Measurements from ENCODE around the gene HMCN1. TPM values are rescaled to one million over a fixed set of nuclear protein-coding genes. Genes with fewer than 3 reads are reported as not detected.
A peak's percentile ranks its signal among the peaks of the same experiment; 100 is the strongest.
"Not testable (repeated sequence)": the region's sequence is repeated elsewhere in the genome, so short reads cannot be mapped to it uniquely, and the experiment has no call there.

The HMCN1 gene
- total RNA-seq, 1 experiment from 2014 or later = 0.12 TPM

GRCh38 chr1:186178426-186179043, 444.3 kb downstream of the HMCN1 start:
- Mint-ChIP-seq H3K27me3 (ENCODE audit: insufficient read depth, unreplicated experiment) (no peaks in the 10 kb centered on the region), H3K27ac (ENCODE audit: low read depth, unreplicated experiment) (peak overlapping the region; percentile 9), H3K36me3 (ENCODE audit: insufficient read depth, unreplicated experiment) (no peaks in the 10 kb centered on the region), H3K4me1 (ENCODE audit: insufficient read depth, unreplicated experiment) (peaks cover 29% of the 10 kb centered on the region), H3K9me3 (ENCODE audit: unreplicated experiment) (no peaks in the 10 kb centered on the region), H3K4me3 (ENCODE audit: unreplicated experiment) (no peak overlapping the region)
- peak; percentile 82 for DNase-seq (ENCODE audit: unreplicated experiment)
- TF ChIP-seq CTCF (IDR thresholded peaks at IDR 0.05; ENCODE audit: unreplicated experiment) = no peak
- CTCF ChIA-PET = interaction anchor here (0.6 to 1.7 kb wide), 8 partner anchors 11 to 1362 kb away, joined by 3 to 5 read pairs (median 3); no protein-coding TSS in a partner anchor
- BruUV-seq (replicated peaks) = no TSS peak
- intact Hi-C loops (cut with micrococcal nuclease) = no loop called here
- POLR2A ChIA-PET = interaction anchor here (0.5 to 3.4 kb wide), 5 partner anchors 11 to 365 kb away, joined by 3 to 24 read pairs (median 6); no protein-coding TSS in a partner anchor

DNA sequence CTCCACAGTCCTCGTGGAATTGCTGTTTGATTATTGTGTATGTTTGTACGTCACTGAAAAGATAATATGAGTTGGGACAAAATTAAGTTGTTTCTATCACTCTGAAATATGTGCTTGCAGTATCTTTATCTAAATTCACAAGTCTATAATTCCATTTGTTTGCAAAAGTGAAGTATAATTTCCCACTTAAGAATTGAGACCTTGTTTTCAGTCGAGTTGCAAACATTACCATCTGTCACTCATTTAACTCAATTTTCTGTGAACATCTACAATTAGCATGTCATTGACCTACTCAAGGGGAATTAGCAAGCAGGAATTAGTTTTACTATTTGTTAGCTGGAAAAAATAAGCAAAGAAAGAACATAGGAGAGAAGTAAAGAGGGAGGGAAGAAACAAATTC, 445.0 kb downstream of the HMCN1 start:
- BruUV-seq (replicated peaks) = no TSS peak
- Mint-ChIP-seq H3K4me1 (ENCODE audit: insufficient read depth, unreplicated experiment) (peaks cover 36% of the 10 kb centered on the region), H3K36me3 (ENCODE audit: insufficient read depth, unreplicated experiment) (no peaks in the 10 kb centered on the region), H3K27me3 (ENCODE audit: insufficient read depth, unreplicated experiment) (no peaks in the 10 kb centered on the region), H3K27ac (ENCODE audit: low read depth, unreplicated experiment) (no peak overlapping the region), H3K4me3 (ENCODE audit: unreplicated experiment) (no peak overlapping the region), H3K9me3 (ENCODE audit: unreplicated experiment) (no peaks in the 10 kb centered on the region)
- DNase-seq (ENCODE audit: unreplicated experiment) = no peak
- intact Hi-C loops (cut with micrococcal nuclease) = no loop called here
- no peak for TF ChIP-seq CTCF (IDR thresholded peaks at IDR 0.05; ENCODE audit: unreplicated experiment)
- ChIA-PET CTCF (interaction anchor here (0.6 to 1.7 kb wide), 2 partner anchors 12 to 34 kb away, joined by 3 to 5 read pairs; no protein-coding TSS in a partner anchor), POLR2A (interaction anchor here (1.1 to 3.4 kb wide), 3 partner anchors 10 to 365 kb away, joined by 6 to 24 read pairs (median 6); no protein-coding TSS in a partner anchor)

DNA sequence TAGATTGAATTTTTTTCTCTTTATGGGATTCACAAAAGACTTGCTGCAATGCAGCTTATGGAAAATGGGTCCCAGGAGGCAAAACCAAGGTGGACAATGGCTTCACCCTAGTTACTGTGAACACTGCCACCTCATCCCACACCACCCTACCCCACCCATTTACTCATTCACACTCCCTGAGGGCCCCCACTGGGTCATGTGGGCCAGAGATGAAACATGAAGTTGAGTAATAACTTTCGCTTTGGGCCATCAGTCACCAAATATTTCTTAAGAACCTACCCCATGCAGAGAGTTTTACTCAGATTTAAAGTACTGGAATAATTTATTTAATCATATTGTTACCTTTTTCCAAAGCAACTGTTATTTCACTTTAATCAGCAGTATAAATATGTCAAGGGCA, 449.0 kb downstream of the HMCN1 start:
- Mint-ChIP-seq H3K36me3 (ENCODE audit: insufficient read depth, unreplicated experiment) (no peaks in the 10 kb centered on the region), H3K4me3 (ENCODE audit: unreplicated experiment) (peak overlapping the region; percentile 33), H3K27me3 (ENCODE audit: insufficient read depth, unreplicated experiment) (no peaks in the 10 kb centered on the region), H3K4me1 (ENCODE audit: insufficient read depth, unreplicated experiment) (peaks cover 45% of the 10 kb centered on the region), H3K27ac (ENCODE audit: low read depth, unreplicated experiment) (peak overlapping the region; percentile 63), H3K9me3 (ENCODE audit: unreplicated experiment) (no peaks in the 10 kb centered on the region)
- intact Hi-C loops (cut with micrococcal nuclease) = no loop called here
- CTCF ChIA-PET = interaction anchor here (1.7 kb wide), 1 partner anchor 27 kb away, joined by 8 read pairs; no protein-coding TSS in a partner anchor
- peak; percentile 96 for DNase-seq (ENCODE audit: unreplicated experiment)
- no TSS peak for BruUV-seq (replicated peaks)
- no peak for TF ChIP-seq CTCF (IDR thresholded peaks at IDR 0.05; ENCODE audit: unreplicated experiment)
- POLR2A ChIA-PET = interaction anchor here (0.7 to 1.4 kb wide), 10 partner anchors 9 to 464 kb away, joined by 3 to 5 read pairs (median 3); no protein-coding TSS in a partner anchor

DNA sequence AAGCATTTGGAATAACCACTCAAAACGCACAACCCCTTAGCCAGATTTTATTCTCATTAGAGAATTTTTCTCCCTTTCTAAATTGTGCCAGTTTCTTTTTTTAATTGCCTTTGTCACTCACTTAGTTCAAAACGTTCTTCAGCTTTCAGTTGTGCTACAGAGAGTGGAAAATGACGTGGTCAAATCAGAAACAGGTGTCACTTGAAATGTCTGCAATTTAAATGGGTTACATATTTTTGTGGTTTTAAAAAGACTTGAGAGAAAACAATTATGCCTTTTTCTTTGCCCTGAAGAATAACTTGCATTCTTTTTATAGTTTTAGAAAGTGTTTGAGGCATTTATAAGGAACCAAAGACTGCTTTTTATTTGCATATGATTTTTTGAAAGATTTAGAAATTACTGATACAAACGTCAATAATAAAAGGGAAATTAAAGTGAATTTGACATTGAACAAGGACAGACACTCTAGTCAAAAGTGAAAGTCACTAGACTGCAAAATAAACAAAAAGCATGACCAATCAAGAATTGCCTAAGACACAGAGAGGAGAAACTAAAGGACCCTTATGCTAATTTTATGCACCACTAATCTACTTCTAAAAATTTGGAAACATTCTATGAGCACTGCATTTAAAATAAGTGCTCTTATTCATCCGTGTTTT, 449.9 kb downstream of the HMCN1 start:
- BruUV-seq (replicated peaks) = no TSS peak
- peak overlapping the region; percentile 63 for H3K27ac Mint-ChIP-seq (ENCODE audit: low read depth, unreplicated experiment)
- H3K36me3 Mint-ChIP-seq (ENCODE audit: insufficient read depth, unreplicated experiment) = no peaks in the 10 kb centered on the region
- intact Hi-C loops (cut with micrococcal nuclease) = no loop called here
- ChIA-PET CTCF (no interaction called here), POLR2A (interaction anchor here (0.8 to 2.3 kb wide), 4 partner anchors 10 to 333 kb away, joined by 3 to 10 read pairs (median 3); no protein-coding TSS in a partner anchor)
- H3K4me3 Mint-ChIP-seq (ENCODE audit: unreplicated experiment) = peak overlapping the region; percentile 33
- no peaks in the 10 kb centered on the region for H3K27me3 Mint-ChIP-seq (ENCODE audit: insufficient read depth, unreplicated experiment)
- no peak for TF ChIP-seq CTCF (IDR thresholded peaks at IDR 0.05; ENCODE audit: unreplicated experiment)
- DNase-seq (ENCODE audit: unreplicated experiment) = peak; percentile 42
- peaks cover 47% of the 10 kb centered on the region for H3K4me1 Mint-ChIP-seq (ENCODE audit: insufficient read depth, unreplicated experiment)
- no peaks in the 10 kb centered on the region for H3K9me3 Mint-ChIP-seq (ENCODE audit: unreplicated experiment)

- BruUV-seq (replicated peaks); H3K4me3 Mint-ChIP-seq (ENCODE audit: unreplicated experiment); DNase-seq (ENCODE audit: unreplicated experiment); H3K27me3 Mint-ChIP-seq (ENCODE audit: insufficient read depth, unreplicated experiment); intact Hi-C loops (cut with micrococcal nuclease); H3K9me3 Mint-ChIP-seq (ENCODE audit: unreplicated experiment); H3K36me3 Mint-ChIP-seq (ENCODE audit: insufficient read depth, unreplicated experiment); H3K27ac Mint-ChIP-seq (ENCODE audit: low read depth, unreplicated experiment): not testable (repeated sequence)
- CTCF ChIA-PET = interaction anchor here (0.6 to 1.3 kb wide), 4 partner anchors 26 to 1962 kb away, joined by 3 to 5 read pairs (median 4); no protein-coding TSS in a partner anchor
- peaks cover 52% of the 10 kb centered on the region for H3K4me1 Mint-ChIP-seq (ENCODE audit: insufficient read depth, unreplicated experiment)
- POLR2A ChIA-PET = interaction anchor here (2.3 kb wide), 1 partner anchor 12 kb away, joined by 10 read pairs; no protein-coding TSS in a partner anchor
These were observed 452.1 kb downstream of the HMCN1 start for GRCh38 chr1:186186251-186186650.
